PC-9 (cell line): ENCODE data around the gene CD2. TPM values are rescaled to one million over a fixed set of nuclear protein-coding genes. Genes with fewer than 3 reads are reported as not detected.

Experiments used
- BruUV-seq: library from RNA; stranded (reverse); fragments of 400-500 nt; replicated peaks from 2 replicates; lab custom pipeline; 2021; lab: Mats Ljungman, UMichigan
- CTCF ChIA-PET: fragments of 300-600 bp; sonication (Branson Sonifier 250); formaldehyde crosslinking; loops from one replicate; lab custom pipeline; 2022; ENCODE audit warnings: antibody characterized with exemption; lab: Charles Lee
- POLR2A ChIA-PET: fragments of 300-600 bp; sonication (Branson Sonifier 250); formaldehyde crosslinking; loops from one replicate; lab custom pipeline; 2022; ENCODE audit warnings: antibody characterized with exemption; ENCODE audit not compliant: unreplicated experiment; lab: Charles Lee
- DNase-seq, 2 experiments: peaks; one replicate each; pipeline versions ENCODE4 v3.0.0 to v3.0.0-alpha.2; 2015 to 2022; ENCODE audit warnings: mixed read lengths in 1 of 2
- H2AFZ ChIP-seq: fragments of 200-600 bp; sonication (generic); 2 replicates; pipeline ENCODE4 v1.8.1; 2017; ENCODE audit warnings: antibody characterized with exemption
- H3F3A ChIP-seq: fragments of 200-600 bp; sonication (generic); 2 replicates; pipeline ENCODE4 v1.8.1; 2017; ENCODE audit warnings: antibody characterized with exemption, mild to moderate bottlenecking, low read depth; ENCODE audit not compliant: insufficient read depth
- H3K27ac ChIP-seq: fragments of 200-600 bp; sonication (generic); 2 replicates; pipeline ENCODE4 v1.6.1; 2016; ENCODE audit warnings: mixed run types
- H3K27me3 ChIP-seq: fragments of 200-600 bp; sonication (generic); 2 replicates; pipeline ENCODE4 v1.6.1; 2016; ENCODE audit warnings: low read depth, mixed run types; ENCODE audit not compliant: insufficient read depth
- H3K36me3 ChIP-seq: fragments of 200-600 bp; sonication (generic); 2 replicates; pipeline ENCODE4 v1.6.1; 2016; ENCODE audit warnings: low read depth, mixed run types
- H3K4me1 ChIP-seq: fragments of 200-600 bp; sonication (generic); replicated peaks from 2 replicates; pipeline ENCODE4 v1.6.1; 2016; ENCODE audit warnings: mixed run types; ENCODE audit not compliant: insufficient read depth
- H3K4me2 ChIP-seq: fragments of 200-600 bp; sonication (generic); 2 replicates; pipeline ENCODE4 v1.6.1; 2017; ENCODE audit warnings: mixed run types
- H3K4me3 ChIP-seq: fragments of 200-600 bp; sonication (generic); 2 replicates; pipeline ENCODE4 v1.6.1; 2016; ENCODE audit warnings: mixed run types
- H3K79me2 ChIP-seq: fragments of 200-600 bp; sonication (generic); 2 replicates; pipeline ENCODE4 v1.6.1; 2017; ENCODE audit warnings: low read depth, mixed run types
- H3K9me2 ChIP-seq: fragments of 200-600 bp; sonication (generic); 2 replicates; pipeline ENCODE4 v1.8.1; 2017; ENCODE audit warnings: mild to moderate bottlenecking; ENCODE audit not compliant: insufficient read depth
- H3K9me3 ChIP-seq: fragments of 200-600 bp; sonication (generic); 2 replicates; pipeline ENCODE4 v1.8.1; 2016; ENCODE audit warnings: low read depth; ENCODE audit not compliant: insufficient read depth
- H4K20me1 ChIP-seq: fragments of 200-600 bp; sonication (generic); 2 replicates; pipeline ENCODE4 v1.8.1; 2017; ENCODE audit not compliant: insufficient read depth
- EZH2 ChIP-seq: fragments of 200-600 bp; sonication (generic); IDR thresholded peaks from 2 replicates; pipeline ENCODE4 v1.8.0; 2017; ENCODE audit warnings: antibody characterized with exemption, low read depth
- intact Hi-C: fragments of 100-400 bp; cut with micrococcal nuclease; formaldehyde crosslinking; loops from one replicate; pipeline ENCODE4 v1.10.0; 2022; ENCODE audit not compliant: unreplicated experiment
- total RNA-seq: library from RNA; stranded (reverse); gene quantifications from 2 replicates; pipeline ENCODE4 v1.2.3, GENCODE V29; 2021
- TF ChIP-seq, protein P1 (sequence below): fragments of 200-600 bp; sonication (generic); conservative IDR thresholded peaks from 2 replicates; pipeline ENCODE4 v1.6.1; 2017; ENCODE audit warnings: mixed run types, antibody characterized with exemption, mild to moderate bottlenecking, moderate library complexity

The CD2 gene
- total RNA-seq, 1 experiment from 2014 or later = not detected

DNA sequence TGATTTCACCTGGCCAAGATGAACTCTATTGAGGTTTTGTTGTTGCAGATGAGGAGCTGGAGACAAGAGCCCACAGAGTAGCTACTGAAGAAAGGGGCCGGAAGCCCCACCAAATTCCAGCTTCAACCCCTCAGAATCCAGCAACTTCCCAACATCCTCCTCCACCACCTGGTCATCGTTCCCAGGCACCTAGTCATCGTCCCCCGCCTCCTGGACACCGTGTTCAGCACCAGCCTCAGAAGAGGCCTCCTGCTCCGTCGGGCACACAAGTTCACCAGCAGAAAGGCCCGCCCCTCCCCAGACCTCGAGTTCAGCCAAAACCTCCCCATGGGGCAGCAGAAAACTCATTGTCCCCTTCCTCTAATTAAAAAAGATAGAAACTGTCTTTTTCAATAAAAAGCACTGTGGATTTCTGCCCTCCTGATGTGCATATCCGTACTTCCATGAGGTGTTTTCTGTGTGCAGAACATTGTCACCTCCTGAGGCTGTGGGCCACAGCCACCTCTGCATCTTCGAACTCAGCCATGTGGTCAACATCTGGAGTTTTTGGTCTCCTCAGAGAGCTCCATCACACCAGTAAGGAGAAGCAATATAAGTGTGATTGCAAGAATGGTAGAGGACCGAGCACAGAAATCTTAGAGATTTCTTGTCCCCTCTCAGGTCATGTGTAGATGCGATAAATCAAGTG lies 14.3 kb downstream of the CD2 start:
- Histone ChIP-seq H3K9me2 (no peaks in the 10 kb centered on the region), H3K4me1 (peaks cover 9% of the 10 kb centered on the region), H3K36me3 (no peaks in the 10 kb centered on the region), H4K20me1 (no peaks in the 10 kb centered on the region), H3K4me2 (no peak overlapping the region), H2AFZ (no peak overlapping the region), H3K9me3 (no peaks in the 10 kb centered on the region), H3K79me2 (no peaks in the 10 kb centered on the region), H3K4me3 (no peak overlapping the region), H3K27me3 (no peaks in the 10 kb centered on the region), H3F3A (peaks cover 8% of the 10 kb centered on the region; the same call in 1 of the 2 replicates), H3K27ac (no peak overlapping the region)
- intact Hi-C loops = no loop called here
- BruUV-seq = no TSS peak
- CTCF ChIA-PET = no interaction called here
- TF ChIP-seq EZH2 = no peak
- TF ChIP-seq, protein P1, sequence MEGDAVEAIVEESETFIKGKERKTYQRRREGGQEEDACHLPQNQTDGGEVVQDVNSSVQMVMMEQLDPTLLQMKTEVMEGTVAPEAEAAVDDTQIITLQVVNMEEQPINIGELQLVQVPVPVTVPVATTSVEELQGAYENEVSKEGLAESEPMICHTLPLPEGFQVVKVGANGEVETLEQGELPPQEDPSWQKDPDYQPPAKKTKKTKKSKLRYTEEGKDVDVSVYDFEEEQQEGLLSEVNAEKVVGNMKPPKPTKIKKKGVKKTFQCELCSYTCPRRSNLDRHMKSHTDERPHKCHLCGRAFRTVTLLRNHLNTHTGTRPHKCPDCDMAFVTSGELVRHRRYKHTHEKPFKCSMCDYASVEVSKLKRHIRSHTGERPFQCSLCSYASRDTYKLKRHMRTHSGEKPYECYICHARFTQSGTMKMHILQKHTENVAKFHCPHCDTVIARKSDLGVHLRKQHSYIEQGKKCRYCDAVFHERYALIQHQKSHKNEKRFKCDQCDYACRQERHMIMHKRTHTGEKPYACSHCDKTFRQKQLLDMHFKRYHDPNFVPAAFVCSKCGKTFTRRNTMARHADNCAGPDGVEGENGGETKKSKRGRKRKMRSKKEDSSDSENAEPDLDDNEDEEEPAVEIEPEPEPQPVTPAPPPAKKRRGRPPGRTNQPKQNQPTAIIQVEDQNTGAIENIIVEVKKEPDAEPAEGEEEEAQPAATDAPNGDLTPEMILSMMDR = no peak
- POLR2A ChIA-PET = no interaction called here
- no peak for DNase-seq

- H2AFZ ChIP-seq = no peak overlapping the region
- H3K4me3 ChIP-seq = no peak overlapping the region
- no peaks in the 10 kb centered on the region for H4K20me1 ChIP-seq
- H3F3A ChIP-seq = peaks cover 8% of the 10 kb centered on the region; the same call in 1 of the 2 replicates
- no peaks in the 10 kb centered on the region for H3K9me3 ChIP-seq
- no peak overlapping the region for H3K27ac ChIP-seq
- H3K27me3 ChIP-seq = no peaks in the 10 kb centered on the region
- TF ChIP-seq, protein P1 = no peak
- no peak for TF ChIP-seq EZH2
- H3K4me2 ChIP-seq = no peak overlapping the region
- no peaks in the 10 kb centered on the region for H3K36me3 ChIP-seq
- H3K9me2 ChIP-seq = no peaks in the 10 kb centered on the region
- H3K79me2 ChIP-seq = no peaks in the 10 kb centered on the region
- intact Hi-C loops = no loop called here
- BruUV-seq = no TSS peak
- peaks cover 9% of the 10 kb centered on the region for H3K4me1 ChIP-seq
- CTCF ChIA-PET = no interaction called here
- DNase-seq = no peak
- POLR2A ChIA-PET = no interaction called here
These were observed 14.8 kb downstream of the CD2 start for GRCh38 chr1:116769104-116769452.

DNA sequence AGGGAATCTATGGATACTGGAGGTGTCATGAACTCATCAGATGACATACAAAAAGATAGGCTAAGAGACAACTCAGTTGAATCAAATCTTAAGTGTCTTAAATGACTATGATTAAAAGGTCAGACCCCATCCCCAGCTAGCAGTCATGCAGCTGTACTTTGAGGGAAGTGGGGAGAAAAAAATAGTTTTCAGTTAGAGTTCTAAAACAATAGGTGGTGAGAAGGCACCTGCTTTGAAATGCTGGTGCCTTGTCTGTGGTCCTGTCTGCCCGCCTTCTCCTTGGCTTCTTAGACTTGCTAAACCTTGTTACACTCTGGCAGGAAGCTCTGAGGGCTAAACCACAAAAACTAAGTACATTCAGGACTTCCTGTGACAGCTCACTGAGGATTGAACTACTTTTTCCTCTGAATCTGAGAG lies 15.3 kb downstream of the CD2 start:
- Histone ChIP-seq H3K27me3 (no peaks in the 10 kb centered on the region), H3K27ac (no peak overlapping the region), H3K9me2 (no peaks in the 10 kb centered on the region), H3F3A (peaks cover 8% of the 10 kb centered on the region; the same call in 1 of the 2 replicates), H3K9me3 (no peaks in the 10 kb centered on the region), H3K4me3 (no peak overlapping the region), H2AFZ (no peak overlapping the region), H3K36me3 (no peaks in the 10 kb centered on the region), H4K20me1 (no peaks in the 10 kb centered on the region), H3K79me2 (no peaks in the 10 kb centered on the region), H3K4me2 (no peak overlapping the region), H3K4me1 (peaks cover 9% of the 10 kb centered on the region)
- ChIA-PET POLR2A (no interaction called here), CTCF (no interaction called here)
- DNase-seq = no peak
- BruUV-seq = no TSS peak
- intact Hi-C loops = no loop called here
- no peak for TF ChIP-seq EZH2
- TF ChIP-seq, protein P1 = no peak
